Measurements from ENCODE around the gene MARK3.

GRCh38 chr14:103400537-103400936 is 15.3 kb downstream of the MARK3 start:
- TF ChIP-seq CTCF (conservative IDR thresholded peaks at IDR 0.05) (no peak), EZH2 (IDR thresholded peaks at IDR 0.05; ENCODE audit: low read depth) (no peak)

Data from PC-9 (cell line).